GM19035 (cell line): ENCODE results near the gene ATP6AP1.

Experiments
- ATAC-seq: cut with Tn5 transposase; IDR thresholded peaks from one replicate; pipeline ENCODE4 v1.9.1; 2021; ENCODE audit not compliant: unreplicated experiment

The ATP6AP1 gene

DNA sequence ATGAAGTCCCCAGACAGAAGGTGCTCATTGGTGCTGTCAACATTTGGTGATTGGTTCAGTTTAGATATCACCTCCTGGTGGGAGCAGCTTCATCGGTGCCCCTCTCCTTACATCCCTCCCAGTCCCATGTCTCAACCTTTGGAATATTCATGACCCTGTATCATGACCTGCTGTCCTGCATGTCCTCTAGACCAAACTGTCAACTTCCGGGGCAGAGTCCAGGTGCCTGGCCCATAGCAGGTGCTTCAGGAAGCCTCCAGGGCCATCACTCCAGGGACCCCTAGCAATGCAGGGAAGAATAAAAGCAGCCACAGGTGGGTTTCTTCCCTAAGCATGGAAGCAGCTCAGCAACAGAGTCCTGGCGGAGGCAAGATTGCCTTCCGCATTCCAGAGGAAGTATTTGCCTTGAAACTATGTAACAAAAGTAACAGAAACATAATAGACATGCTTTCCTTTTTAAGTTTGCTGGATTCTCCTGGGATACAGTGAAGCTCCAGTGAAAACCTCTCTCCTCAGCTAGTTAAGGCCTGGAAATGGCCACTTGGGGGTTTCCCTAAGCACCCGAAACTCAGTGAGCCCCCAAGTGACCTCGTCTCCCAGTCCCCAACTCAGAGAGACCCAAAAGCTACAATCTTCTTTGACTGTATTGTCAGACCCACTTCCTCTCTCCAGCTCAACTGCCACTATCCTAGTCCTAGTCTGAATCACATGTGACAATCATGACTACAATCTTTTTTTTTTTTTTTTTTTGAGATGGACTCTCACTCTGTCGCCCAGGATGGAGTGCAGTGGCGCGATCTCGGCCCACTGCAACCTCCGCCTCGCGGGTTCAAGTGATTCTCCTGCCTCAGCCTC is 1.3 kb upstream of the ATP6AP1 start:
- ATAC-seq, result no peak

DNA sequence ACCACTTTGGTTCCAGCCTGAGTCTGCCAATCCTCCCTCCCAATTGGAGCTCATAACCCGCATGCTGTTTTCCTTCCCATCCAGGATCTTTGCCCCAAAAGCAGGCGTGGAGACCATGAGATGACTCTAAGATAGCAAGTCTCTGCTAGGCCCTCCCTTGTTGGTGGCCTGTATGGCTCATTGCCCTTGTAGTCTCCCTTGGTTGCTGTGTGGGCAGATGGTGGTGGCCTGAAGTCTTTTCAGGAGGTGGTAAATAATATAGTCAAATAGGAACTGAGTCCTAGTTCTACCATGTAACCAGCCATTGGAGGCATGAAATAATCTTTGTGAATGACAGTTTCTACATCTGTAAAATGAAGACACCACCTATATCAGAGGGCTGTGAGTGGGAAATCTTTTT is 1.2 kb downstream of the ATP6AP1 start:
- no peak for ATAC-seq

DNA sequence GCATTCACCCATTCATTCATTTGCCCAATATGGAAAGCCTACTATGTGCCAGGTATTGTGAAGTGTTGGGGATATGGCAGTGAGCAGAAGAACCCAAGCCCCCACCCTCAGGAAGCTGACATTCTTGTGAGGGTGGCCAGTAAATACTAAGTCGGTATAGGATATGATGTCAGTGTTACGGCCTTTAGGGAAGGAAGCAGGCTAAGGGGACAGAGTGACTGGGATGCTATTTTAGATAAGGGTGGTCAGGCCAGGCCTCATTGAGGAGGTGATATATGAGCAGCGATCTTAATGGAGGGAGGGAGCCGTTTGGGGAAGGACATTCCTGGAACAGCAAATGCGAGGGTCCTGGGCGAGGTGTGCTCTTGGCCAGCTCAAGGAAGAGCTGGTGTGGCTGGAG is 2.0 kb downstream of the ATP6AP1 start:
- ATAC-seq, result no peak

DNA sequence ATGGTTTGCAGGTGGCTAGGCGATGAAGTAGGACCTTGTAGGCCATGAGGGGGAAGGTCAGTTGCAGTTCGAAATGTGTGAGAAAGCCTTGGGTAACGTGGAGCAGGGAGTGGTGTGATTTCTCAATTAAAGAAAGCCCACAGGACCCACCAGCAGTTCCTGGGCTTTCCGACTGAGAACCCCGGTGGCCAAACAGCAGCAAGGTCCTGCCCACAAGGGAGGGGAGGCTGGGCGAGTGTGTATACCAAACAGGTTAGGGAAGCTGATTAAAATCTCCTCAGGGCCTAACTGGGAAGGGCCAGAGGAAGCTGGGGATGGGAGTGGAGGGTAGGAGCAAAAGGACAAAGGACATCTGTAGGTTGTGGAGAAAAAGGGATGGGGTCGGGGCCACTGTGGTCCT is 2.4 kb downstream of the ATP6AP1 start:
- ATAC-seq, result no peak

DNA sequence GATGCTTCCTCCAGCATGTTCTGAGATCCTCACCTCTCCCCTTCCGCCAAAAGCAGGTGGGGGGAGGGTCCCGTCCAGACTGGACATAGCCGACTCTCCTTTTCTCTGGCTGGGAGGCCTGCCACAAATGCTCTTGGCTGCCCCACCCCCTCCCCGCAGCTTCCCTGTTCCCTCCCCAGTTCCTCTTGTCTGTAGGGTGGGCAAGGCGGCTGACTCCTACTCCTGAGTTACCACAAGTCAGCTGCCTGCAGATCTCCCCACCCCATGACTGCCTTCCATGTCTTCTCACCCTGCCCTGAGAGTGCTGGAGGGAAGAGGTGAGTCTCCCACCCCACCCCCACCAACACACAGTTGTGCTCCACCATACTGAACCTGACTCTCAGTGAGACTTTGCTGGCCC is 2.9 kb downstream of the ATP6AP1 start:
- ATAC-seq, result no peak

DNA sequence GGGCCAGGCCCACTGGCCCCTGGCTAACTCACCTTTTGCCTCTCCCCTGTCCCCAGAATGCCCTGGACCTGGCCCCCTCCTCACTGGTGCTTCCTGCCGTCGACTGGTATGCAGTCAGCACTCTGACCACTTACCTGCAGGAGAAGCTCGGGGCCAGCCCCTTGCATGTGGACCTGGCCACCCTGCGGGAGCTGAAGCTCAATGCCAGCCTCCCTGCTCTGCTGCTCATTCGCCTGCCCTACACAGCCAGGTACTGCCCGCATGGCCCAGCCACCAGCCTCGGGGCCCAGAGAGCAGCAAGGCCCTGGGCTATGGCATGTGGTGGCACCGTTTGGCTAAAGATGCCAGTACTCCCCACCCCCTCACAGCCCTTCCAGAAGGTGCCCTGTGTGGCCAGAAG is 3.7 kb downstream of the ATP6AP1 start:
- ATAC-seq, result no peak

DNA sequence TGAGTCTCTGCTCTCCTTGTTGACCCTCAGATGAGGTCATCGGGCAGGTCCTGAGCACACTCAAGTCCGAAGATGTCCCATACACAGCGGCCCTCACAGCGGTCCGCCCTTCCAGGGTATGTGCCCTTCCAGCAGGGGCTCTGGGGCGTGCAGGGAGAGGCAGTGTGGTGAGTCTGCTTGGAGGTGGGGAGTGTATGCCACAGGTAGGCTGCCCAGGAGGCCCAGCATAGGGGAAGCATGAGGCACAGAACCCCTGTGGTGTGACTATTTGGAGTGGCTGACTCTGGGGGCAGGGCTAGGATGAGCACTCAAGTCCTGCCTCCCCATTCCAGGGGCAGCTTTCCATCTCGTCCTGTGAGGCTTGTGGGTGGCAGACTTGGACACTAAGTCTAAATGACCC is 5.1 kb downstream of the ATP6AP1 start:
- no peak for ATAC-seq

DNA sequence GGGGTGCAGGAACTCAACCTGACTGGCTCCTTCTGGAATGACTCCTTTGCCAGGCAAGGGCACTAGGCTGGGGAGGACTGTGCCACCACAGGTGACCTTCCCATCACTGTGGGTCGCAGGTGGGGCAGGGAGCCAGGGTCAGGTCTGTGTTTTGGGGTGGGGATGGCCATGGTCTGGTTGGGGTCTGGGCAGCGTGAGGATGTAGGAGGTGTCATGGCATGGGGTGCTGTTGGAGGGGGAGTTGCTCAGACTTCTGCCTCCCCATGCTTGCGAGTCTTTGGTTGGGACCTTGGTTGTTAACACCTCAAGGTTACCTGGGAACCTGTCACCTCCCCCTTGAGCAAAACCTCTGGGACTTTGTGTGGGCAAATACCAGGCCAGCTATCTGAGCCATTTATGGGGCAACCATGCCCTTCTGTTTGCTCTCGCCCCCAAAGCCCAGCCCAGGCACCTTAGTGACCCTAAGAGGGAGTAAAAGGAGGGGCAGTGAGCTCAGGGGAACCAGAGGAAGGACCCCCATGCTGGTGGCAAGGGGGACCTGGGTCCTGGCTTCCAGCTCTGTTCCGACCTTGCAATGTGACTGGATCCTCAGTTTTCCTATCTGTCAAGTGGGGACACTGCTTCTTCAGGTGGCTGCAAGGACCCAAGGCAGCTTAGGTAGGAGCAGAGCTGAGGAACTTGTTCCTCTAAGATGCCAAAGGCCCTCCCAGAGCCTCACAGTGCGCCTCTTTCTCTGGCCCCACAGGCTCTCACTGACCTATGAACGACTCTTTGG is 6.1 kb downstream of the ATP6AP1 start:
- ATAC-seq, result no peak

DNA sequence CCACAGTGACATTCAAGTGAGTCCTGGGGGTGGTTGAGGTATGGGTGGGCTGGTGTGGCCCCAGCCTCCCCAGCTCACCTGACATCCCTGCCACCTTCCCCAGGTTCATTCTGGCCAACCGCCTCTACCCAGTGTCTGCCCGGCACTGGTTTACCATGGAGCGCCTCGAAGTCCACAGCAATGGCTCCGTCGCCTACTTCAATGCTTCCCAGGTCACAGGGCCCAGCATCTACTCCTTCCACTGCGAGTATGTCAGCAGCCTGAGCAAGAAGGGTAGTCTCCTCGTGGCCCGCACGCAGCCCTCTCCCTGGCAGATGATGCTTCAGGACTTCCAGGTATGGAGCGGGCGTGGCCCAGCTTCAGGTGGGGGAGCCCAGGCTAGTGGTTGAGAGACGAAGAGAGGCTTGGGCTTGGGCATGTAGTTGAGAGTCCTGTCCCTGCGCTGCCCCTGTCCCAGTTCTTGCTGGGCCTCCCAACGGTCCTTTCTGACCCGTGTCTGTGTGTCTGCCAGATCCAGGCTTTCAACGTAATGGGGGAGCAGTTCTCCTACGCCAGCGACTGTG is 6.8 kb downstream of the ATP6AP1 start:
- ATAC-seq, result no peak

DNA sequence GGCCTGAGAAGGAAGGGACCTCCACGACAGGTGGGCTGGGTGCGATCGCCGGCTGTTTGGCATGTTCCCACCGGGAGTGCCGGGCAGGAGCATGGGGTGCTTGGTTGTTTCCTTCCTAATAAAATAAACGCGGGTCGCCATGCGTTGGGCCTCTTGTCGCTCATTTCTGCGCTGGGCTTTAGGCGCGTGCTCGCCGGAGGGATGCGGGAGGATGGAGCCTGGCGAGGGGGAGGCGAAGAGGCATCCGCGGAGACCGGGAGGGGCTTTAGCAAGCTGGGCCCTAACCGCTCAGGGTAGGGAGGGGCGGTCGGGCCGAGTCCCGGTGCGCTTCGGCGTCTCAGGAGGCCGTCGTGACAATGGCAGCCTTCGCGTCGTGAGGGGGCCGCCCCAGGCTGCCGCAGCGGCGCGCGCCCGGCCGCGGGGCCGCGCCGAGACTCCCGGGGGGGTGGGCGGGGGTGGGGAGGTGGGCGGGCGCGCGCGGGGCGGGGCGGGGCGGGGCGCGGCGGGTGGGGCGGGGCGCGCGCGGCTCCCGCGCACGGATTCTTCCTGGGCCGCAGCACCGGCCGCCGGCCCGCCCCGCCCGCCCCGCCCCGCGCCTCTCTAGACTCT is 8.0 kb downstream of the ATP6AP1 start:
- no peak for ATAC-seq

DNA sequence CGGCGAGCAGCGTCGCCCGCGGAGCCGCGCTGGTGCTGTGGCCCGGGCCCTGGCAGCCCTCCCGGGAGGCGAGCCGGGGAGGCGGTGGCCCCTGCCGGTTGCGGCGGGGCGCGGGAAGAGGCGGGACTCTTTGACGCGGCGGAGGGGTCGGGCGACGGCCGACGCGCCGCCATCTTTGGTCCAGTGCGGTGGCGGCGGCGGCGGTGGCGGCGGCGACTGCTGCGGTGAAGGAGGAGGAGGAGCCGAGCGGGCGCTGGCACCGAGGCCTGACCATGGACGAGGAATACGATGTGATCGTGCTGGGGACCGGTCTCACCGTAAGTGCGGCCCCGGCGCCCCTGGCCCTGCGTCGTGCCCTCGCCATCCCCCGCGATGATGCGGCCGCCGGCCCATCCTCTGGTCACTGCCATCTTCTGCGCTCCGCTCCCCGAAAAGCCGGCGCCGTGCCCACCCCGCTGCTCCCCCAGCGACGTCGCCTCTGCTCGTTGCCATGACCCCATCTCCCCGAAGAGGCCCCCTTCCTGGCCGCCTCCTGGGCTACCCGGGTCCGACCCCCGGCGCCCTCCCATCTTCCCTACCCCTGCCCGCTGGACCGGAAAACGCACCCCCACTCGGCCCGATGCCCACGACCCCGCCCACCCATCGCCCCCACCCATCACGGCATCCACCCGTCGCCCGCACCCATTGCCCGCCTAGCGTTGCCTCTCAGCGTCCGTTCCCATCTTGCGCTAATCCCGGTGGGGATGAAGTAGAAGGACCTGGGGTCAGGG is 8.7 kb downstream of the ATP6AP1 start, which contains the start of gene GDI1:
TSS of gene GDI1 (plus strand) at position 172 of the 770 bp plus-strand sequence. CDS start at position 273, 101 bp downstream.
- no peak for ATAC-seq

DNA sequence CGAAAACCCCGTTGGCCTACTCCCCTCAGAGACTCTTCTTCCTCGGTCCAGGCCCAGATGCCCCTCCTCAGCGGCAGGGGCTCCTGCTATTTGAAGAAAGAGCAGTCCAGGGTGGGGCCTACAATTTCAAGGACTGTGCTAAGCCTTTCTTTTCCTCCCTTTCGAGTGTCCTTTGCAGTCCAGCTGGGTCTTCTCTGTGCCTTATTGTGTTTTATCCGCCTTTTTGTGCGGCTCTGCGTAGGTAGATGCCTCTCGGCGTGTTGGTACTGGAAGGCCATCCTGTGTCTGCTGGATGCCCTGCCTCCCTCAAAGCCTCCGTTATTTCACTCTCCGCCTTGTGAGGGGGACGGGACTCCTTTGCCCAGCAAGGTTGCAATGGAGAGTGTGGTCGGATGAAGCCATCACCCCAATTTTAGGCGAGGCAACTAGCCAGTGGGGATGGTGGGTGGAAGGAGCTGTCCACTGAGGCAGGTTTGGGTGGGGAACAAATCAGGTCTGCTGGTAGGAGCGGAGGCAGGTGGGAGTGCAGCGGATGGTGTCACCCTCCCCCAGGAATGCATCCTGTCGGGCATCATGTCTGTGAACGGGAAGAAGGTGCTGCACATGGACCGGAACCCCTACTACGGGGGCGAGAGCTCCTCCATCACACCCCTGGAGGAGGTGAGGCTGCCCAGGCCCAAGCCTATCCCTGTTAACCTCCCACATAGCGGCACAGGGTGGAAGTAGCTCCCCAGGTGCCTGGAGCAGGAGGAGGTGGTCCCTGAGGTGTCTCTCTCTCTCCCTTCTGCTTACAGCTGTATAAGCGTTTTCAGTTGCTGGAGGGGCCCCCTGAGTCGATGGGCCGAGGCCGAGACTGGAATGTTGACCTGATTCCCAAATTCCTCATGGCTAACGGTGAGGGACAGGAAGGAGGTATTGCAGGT is 9.8 kb downstream of the ATP6AP1 start:
- no peak for ATAC-seq

DNA sequence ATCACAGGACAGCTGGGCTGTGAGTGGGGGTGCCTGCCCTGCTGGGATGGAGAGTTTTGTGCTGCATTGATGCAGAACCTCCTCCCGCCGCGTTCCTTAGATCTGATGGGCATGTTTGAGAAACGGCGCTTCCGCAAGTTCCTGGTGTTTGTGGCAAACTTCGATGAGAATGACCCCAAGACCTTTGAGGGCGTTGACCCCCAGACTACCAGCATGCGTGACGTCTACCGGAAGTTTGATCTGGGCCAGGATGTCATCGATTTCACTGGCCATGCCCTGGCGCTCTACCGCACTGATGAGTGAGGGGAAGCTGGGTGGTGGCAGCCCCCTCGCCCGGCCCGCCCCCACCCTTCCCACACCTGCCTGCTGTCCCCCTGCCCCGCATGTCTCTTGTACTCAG is 11.4 kb downstream of the ATP6AP1 start:
- ATAC-seq, result no peak

DNA sequence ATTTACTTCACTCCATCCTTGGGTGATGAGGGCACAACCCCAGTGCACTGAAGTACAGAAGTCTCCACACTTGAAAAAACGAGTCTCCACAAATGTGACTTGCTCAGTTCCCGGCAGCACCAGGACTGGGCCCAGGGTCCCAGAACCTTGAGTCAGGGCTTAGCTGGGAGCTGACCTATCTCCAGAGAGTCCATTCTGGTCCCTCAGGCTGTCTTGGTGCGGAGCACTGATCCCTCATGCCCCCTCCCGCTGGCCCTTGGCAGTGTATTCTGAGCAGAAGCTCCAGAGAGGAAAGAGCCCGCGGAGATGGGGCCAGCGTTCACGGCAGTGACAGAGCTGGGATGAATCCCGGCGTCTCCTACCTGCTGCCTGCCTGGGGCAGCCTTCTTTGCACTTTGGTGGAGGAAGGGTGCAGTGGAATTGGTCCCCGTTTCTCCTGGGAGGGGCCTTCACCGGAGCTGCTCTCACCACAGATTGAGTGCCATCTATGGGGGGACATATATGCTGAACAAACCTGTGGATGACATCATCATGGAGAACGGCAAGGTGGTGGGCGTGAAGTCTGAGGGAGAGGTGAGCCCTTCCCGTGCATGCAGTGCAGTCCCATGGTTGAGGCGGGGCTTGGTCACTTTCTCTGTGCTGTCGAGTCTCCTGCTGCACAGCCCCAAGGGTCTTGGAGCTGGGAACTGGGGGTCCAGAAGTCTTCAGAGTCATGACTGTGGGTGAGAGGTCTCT is 12.3 kb downstream of the ATP6AP1 start:
- ATAC-seq, result no peak

DNA sequence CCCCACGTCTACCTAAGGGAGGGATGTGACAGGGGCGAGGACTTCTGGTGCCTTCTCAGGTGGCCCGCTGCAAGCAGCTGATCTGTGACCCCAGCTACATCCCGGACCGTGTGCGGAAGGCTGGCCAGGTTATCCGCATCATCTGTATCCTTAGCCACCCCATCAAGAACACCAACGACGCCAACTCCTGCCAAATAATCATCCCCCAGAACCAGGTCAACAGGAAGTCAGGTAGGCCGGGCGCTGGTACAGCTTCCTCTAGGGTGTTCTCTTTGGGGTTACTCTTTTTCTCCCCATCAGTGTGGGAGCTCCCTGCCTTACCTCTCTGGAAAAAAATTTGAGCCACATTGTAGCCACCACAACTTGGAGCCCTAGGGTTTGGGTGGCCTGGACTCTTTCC is 13.1 kb downstream of the ATP6AP1 start:
- no peak for ATAC-seq

DNA sequence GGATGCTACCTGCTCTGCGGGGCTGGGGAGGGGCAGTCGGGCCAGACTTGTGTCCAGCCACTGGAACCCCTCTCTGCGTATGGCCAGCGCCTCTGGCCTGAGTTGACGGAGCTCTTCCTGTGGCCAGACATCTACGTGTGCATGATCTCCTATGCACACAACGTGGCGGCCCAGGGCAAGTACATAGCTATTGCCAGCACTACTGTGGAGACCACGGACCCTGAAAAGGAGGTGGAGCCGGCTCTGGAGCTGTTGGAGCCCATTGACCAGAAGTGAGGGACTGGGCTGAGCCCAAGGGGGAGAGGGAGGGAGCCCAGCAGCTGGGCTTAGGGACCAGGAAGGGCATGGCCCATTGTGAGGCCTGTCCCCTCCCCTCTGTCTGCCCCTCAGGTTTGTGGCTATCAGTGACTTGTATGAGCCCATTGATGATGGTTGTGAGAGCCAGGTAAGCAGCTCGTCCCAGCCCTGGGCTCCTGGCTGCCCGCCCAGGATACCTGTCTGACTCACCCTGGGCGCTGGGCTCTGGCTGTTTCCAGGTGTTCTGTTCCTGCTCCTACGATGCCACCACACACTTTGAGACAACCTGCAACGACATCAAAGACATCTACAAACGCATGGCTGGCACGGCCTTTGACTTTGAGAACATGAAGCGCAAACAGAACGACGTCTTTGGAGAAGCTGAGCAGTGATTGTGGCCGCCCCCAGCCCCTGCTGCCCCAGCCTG is 13.7 kb downstream of the ATP6AP1 start:
- no peak for ATAC-seq

DNA sequence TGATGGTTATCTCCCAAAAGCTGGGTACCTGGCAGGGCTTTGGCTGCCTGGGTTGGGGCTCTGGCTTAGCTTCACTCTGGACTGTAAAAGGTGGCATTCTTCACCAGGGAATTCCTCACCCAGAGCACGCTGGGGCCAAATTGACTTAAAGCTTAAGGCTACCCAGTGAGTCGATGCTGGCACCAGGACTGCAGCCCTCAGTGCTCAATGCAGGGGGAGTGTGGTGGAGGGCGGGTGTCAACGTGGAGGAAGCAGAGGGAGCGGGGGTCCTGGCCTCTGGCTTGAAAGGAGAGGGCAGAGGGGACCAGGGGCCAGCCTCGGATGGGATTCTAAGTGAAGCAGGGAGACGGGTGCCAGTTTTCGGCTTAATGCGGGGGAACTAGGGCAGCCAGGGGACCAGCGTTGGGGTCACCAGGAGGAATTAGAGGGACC is 15.0 kb downstream of the ATP6AP1 start:
- ATAC-seq, result no peak
